GM10266 (cell line): ENCODE results near the gene PIBF1.

Experiments used
- DNase-seq: peaks from one replicate; pipeline ENCODE4 v3.0.0; 2012; ENCODE audit errors: extremely low spot score
- CTCF ChIP-seq: IDR thresholded peaks from 2 replicates; pipeline ENCODE4 v1.5.1; 2012; ENCODE audit warnings: mild to moderate bottlenecking, low read depth; ENCODE audit not compliant: control insufficient read depth, insufficient read depth; ENCODE audit errors: missing control alignments

PIBF1 gene

GRCh38 chr13:72960114-72960513 is 178.2 kb downstream of the PIBF1 start:
- no peak for TF ChIP-seq CTCF
- DNase-seq, result no peak

- no peak for TF ChIP-seq CTCF
- DNase-seq, result no peak
These were observed 178.6 kb downstream of the PIBF1 start for GRCh38 chr13:72960541-72960940.

- DNase-seq, result no peak
- TF ChIP-seq CTCF, result no peak
These were observed 181.8 kb downstream of the PIBF1 start for GRCh38 chr13:72963762-72964161.

GRCh38 chr13:72970301-72970880 is 188.5 kb downstream of the PIBF1 start:
- no peak for TF ChIP-seq CTCF
- no peak for DNase-seq

GRCh38 chr13:72970956-72971355 is 189.0 kb downstream of the PIBF1 start:
- no peak for TF ChIP-seq CTCF
- DNase-seq, result no peak

GRCh38 chr13:72973234-72973633 is 191.3 kb downstream of the PIBF1 start:
- DNase-seq, result no peak
- TF ChIP-seq CTCF, result no peak

GRCh38 chr13:72983085-72983768 is 201.3 kb downstream of the PIBF1 start:
- no peak for DNase-seq
- TF ChIP-seq CTCF, result no peak
